Stimulated activated effector memory CD8-positive, alpha-beta T cell treated with anti-CD3 and anti-CD28 coated beads, Interleukin-12 subunit alpha, Interleukin-12 subunit beta, amount 100 ng/mL, for 72 hours (primary cell): ENCODE results near the gene LRRC49.

Experiments used
- ATAC-seq: fragments of 150-1000 bp; cut with Tn5 transposase; 2 replicates; pipeline ENCODE4 v1.10.0; 2021
- DNase-seq, 2 donors: peaks; one replicate each; pipeline ENCODE4 v3.0.0; 2021 to 2022; ENCODE audit warnings: low spot score in 2 of 2
- H3K27ac Mint-ChIP-seq: one replicate; pipeline ENCODE4 v1.8.0; 2022; ENCODE audit warnings: mild to moderate bottlenecking, mixed read lengths
- H3K36me3 Mint-ChIP-seq: one replicate; pipeline ENCODE4 v1.8.0; 2022; ENCODE audit warnings: mild to moderate bottlenecking, mixed read lengths
- H3K4me1 Mint-ChIP-seq: one replicate; pipeline ENCODE4 v1.8.0; 2022; ENCODE audit warnings: mixed read lengths
- H3K4me3 Mint-ChIP-seq: one replicate; pipeline ENCODE4 v1.8.0; 2022; ENCODE audit warnings: mild to moderate bottlenecking, mixed read lengths
- H3K9me3 Mint-ChIP-seq: one replicate; pipeline ENCODE4 v1.8.0; 2022; ENCODE audit warnings: mixed read lengths

LRRC49 gene

GRCh38 chr15:71071529-71071928, 178.9 kb downstream of the LRRC49 start:
- no peak overlapping the region for H3K27ac Mint-ChIP-seq

GRCh38 chr15:71072423-71072822, 179.8 kb downstream of the LRRC49 start:
- ATAC-seq (no peak), DNase-seq (no peak)
- Mint-ChIP-seq H3K4me3 (no peak overlapping the region), H3K36me3 (no peaks in the 10 kb centered on the region), H3K4me1 (no peaks in the 10 kb centered on the region), H3K27ac (no peak overlapping the region), H3K9me3 (no peaks in the 10 kb centered on the region)

More at GRCh38 chr15:71071529-71071928, 178.9 kb downstream of the LRRC49 start:
- DNase-seq, result no peak
- no peak for ATAC-seq
- no peaks in the 10 kb centered on the region for H3K9me3 Mint-ChIP-seq
- H3K4me3 Mint-ChIP-seq, result no peak overlapping the region
- no peaks in the 10 kb centered on the region for H3K4me1 Mint-ChIP-seq
- H3K36me3 Mint-ChIP-seq, result no peaks in the 10 kb centered on the region

- Mint-ChIP-seq H3K9me3 (no peaks in the 10 kb centered on the region), H3K4me3 (no peak overlapping the region), H3K27ac (no peak overlapping the region), H3K4me1 (no peaks in the 10 kb centered on the region), H3K36me3 (no peaks in the 10 kb centered on the region)
- no peak for DNase-seq
- ATAC-seq, result no peak
Observed at GRCh38 chr15:71078506-71079207, 186.0 kb downstream of the LRRC49 start.

GRCh38 chr15:71079208-71080044, 186.8 kb downstream of the LRRC49 start:
- no peaks in the 10 kb centered on the region for H3K36me3 Mint-ChIP-seq
- no peak for ATAC-seq
- H3K4me3 Mint-ChIP-seq, result no peak overlapping the region
- no peak overlapping the region for H3K27ac Mint-ChIP-seq
- no peaks in the 10 kb centered on the region for H3K4me1 Mint-ChIP-seq
- no peak for DNase-seq
- no peaks in the 10 kb centered on the region for H3K9me3 Mint-ChIP-seq

- Mint-ChIP-seq H3K36me3 (no peaks in the 10 kb centered on the region), H3K4me3 (no peak overlapping the region), H3K9me3 (no peaks in the 10 kb centered on the region), H3K27ac (no peak overlapping the region), H3K4me1 (no peaks in the 10 kb centered on the region)
- ATAC-seq (no peak), DNase-seq (no peak)
Observed at GRCh38 chr15:71080166-71080565, 187.5 kb downstream of the LRRC49 start.

GRCh38 chr15:71080705-71081104, 188.1 kb downstream of the LRRC49 start:
- no peak overlapping the region for H3K4me3 Mint-ChIP-seq
- ATAC-seq (no peak), DNase-seq (no peak)
- H3K9me3 Mint-ChIP-seq, result no peaks in the 10 kb centered on the region
- H3K36me3 Mint-ChIP-seq, result no peaks in the 10 kb centered on the region
- H3K27ac Mint-ChIP-seq, result no peak overlapping the region
- H3K4me1 Mint-ChIP-seq, result no peaks in the 10 kb centered on the region

GRCh38 chr15:71082803-71083202, 190.2 kb downstream of the LRRC49 start:
- Mint-ChIP-seq H3K36me3 (no peaks in the 10 kb centered on the region), H3K9me3 (peaks cover 3% of the 10 kb centered on the region), H3K4me3 (no peak overlapping the region), H3K27ac (no peak overlapping the region), H3K4me1 (no peaks in the 10 kb centered on the region)
- ATAC-seq (no peak), DNase-seq (no peak)

GRCh38 chr15:71083349-71083748, 190.7 kb downstream of the LRRC49 start:
- ATAC-seq, result no peak
- no peak for DNase-seq
- Mint-ChIP-seq H3K4me3 (no peak overlapping the region), H3K27ac (no peak overlapping the region), H3K4me1 (no peaks in the 10 kb centered on the region), H3K36me3 (no peaks in the 10 kb centered on the region), H3K9me3 (peaks cover 3% of the 10 kb centered on the region)

- Mint-ChIP-seq H3K9me3 (peaks cover 3% of the 10 kb centered on the region), H3K4me3 (no peak overlapping the region), H3K27ac (no peak overlapping the region), H3K36me3 (no peaks in the 10 kb centered on the region), H3K4me1 (no peaks in the 10 kb centered on the region)
- ATAC-seq (no peak), DNase-seq (no peak)
Observed at GRCh38 chr15:71084264-71084663, 191.6 kb downstream of the LRRC49 start.

- ATAC-seq (no peak), DNase-seq (no peak)
- Mint-ChIP-seq H3K27ac (no peak overlapping the region), H3K4me1 (no peaks in the 10 kb centered on the region), H3K9me3 (peaks cover 3% of the 10 kb centered on the region), H3K36me3 (no peaks in the 10 kb centered on the region), H3K4me3 (no peak overlapping the region)
Observed at GRCh38 chr15:71085809-71086208, 193.2 kb downstream of the LRRC49 start.

GRCh38 chr15:71088155-71088554, 195.5 kb downstream of the LRRC49 start:
- Mint-ChIP-seq H3K4me1 (no peaks in the 10 kb centered on the region), H3K9me3 (peaks cover 3% of the 10 kb centered on the region), H3K4me3 (no peak overlapping the region), H3K36me3 (no peaks in the 10 kb centered on the region), H3K27ac (no peak overlapping the region)
- ATAC-seq (no peak), DNase-seq (no peak)

GRCh38 chr15:71088683-71089082, 196.1 kb downstream of the LRRC49 start:
- Mint-ChIP-seq H3K4me3 (no peak overlapping the region), H3K36me3 (no peaks in the 10 kb centered on the region), H3K9me3 (peaks cover 3% of the 10 kb centered on the region), H3K4me1 (no peaks in the 10 kb centered on the region), H3K27ac (no peak overlapping the region)
- ATAC-seq (no peak), DNase-seq (no peak)

- H3K27ac Mint-ChIP-seq, result no peak overlapping the region
- no peaks in the 10 kb centered on the region for H3K36me3 Mint-ChIP-seq
- no peaks in the 10 kb centered on the region for H3K4me1 Mint-ChIP-seq
- ATAC-seq (no peak), DNase-seq (no peak)
- no peak overlapping the region for H3K4me3 Mint-ChIP-seq
- peaks cover 3% of the 10 kb centered on the region for H3K9me3 Mint-ChIP-seq
Observed at GRCh38 chr15:71089801-71090200, 197.2 kb downstream of the LRRC49 start.

- H3K9me3 Mint-ChIP-seq, result peaks cover 3% of the 10 kb centered on the region
- DNase-seq (no peak), ATAC-seq (no peak)
- H3K4me3 Mint-ChIP-seq, result no peak overlapping the region
- no peaks in the 10 kb centered on the region for H3K36me3 Mint-ChIP-seq
- no peaks in the 10 kb centered on the region for H3K4me1 Mint-ChIP-seq
- H3K27ac Mint-ChIP-seq, result no peak overlapping the region
Observed at GRCh38 chr15:71091601-71092000, 199.0 kb downstream of the LRRC49 start.

GRCh38 chr15:71092056-71092600, 199.5 kb downstream of the LRRC49 start:
- no peak overlapping the region for H3K27ac Mint-ChIP-seq
- DNase-seq (no peak), ATAC-seq (no peak)
- no peaks in the 10 kb centered on the region for H3K4me1 Mint-ChIP-seq
- H3K9me3 Mint-ChIP-seq, result peaks cover under 1% of the 10 kb centered on the region
- no peaks in the 10 kb centered on the region for H3K36me3 Mint-ChIP-seq
- H3K4me3 Mint-ChIP-seq, result no peak overlapping the region
